IMR-90 (cell line): ENCODE measurements around the gene ST6GAL2. TPM values are rescaled to one million over a fixed set of nuclear protein-coding genes. Genes with fewer than 3 reads are reported as not detected.

Experiments used
- ATAC-seq: fragments of 200-7000 bp; cut with Tn5 transposase; 2 replicates; pipeline ENCODE4 v1.9.1; 2020; ENCODE audit warnings: low read depth, mild to moderate bottlenecking, moderate library complexity
- BruUV-seq: library from RNA; stranded (reverse); fragments of 400-500 nt; replicated peaks from 2 replicates; lab custom pipeline; 2021; lab: Mats Ljungman, UMichigan
- CTCF ChIA-PET: fragments of 300-600 bp; formaldehyde crosslinking; extraction: SDS; loops from one replicate; lab custom pipeline; 2021; ENCODE audit warnings: antibody characterized with exemption; lab: Yijun Ruan, JAX
- POLR2A ChIA-PET: fragments of 300-600 bp; sonication (Branson Sonifier 250); formaldehyde crosslinking; loops from one replicate; lab custom pipeline; 2022; ENCODE audit warnings: antibody characterized with exemption; ENCODE audit not compliant: unreplicated experiment; lab: Charles Lee
- DNase-seq: peaks from one replicate; pipeline ENCODE4 v3.0.0; 2013
- H2AFZ ChIP-seq: replicated peaks from 2 replicates; pipeline ENCODE3; 2013; ENCODE audit warnings: low read length, mild to moderate bottlenecking; ENCODE audit not compliant: poor library complexity
- H2AK5ac ChIP-seq: 2 replicates; pipeline ENCODE4 v1.6.1; 2013; ENCODE audit warnings: low read depth, low read length, inconsistent platforms
- H2AK9ac ChIP-seq: replicated peaks from 2 replicates; pipeline ENCODE3; 2013; ENCODE audit warnings: mild to moderate bottlenecking, low read depth, low read length, moderate library complexity; ENCODE audit not compliant: poor library complexity
- H2BK120ac ChIP-seq: 2 replicates; pipeline ENCODE4 v1.6.1; 2013; ENCODE audit warnings: low read depth, low read length, inconsistent platforms
- H2BK15ac ChIP-seq: 3 replicates; pipeline ENCODE4 v1.6.1; 2013; ENCODE audit warnings: low read depth, low read length, inconsistent platforms
- H2BK20ac ChIP-seq: 2 replicates; pipeline ENCODE4 v1.6.1; 2013; ENCODE audit warnings: low read depth, mild to moderate bottlenecking, inconsistent platforms, low read length, moderate library complexity
- H2BK5ac ChIP-seq: 2 replicates; pipeline ENCODE4 v1.6.1; 2013; ENCODE audit warnings: mild to moderate bottlenecking, low read depth, low read length, inconsistent platforms; ENCODE audit not compliant: poor library complexity, severe bottlenecking
- H3K14ac ChIP-seq: replicated peaks from 2 replicates; pipeline ENCODE4 v1.6.1; 2013; ENCODE audit warnings: low read depth, low read length, inconsistent platforms
- H3K18ac ChIP-seq: 2 replicates; pipeline ENCODE4 v1.6.1; 2013; ENCODE audit warnings: low read depth, low read length, control low read depth
- H3K23ac ChIP-seq: 2 replicates; pipeline ENCODE4 v1.6.1; 2013; ENCODE audit warnings: low read depth, low read length, inconsistent platforms
- H3K27ac ChIP-seq: 2 replicates; pipeline ENCODE4 v1.5.1; 2013; ENCODE audit warnings: mild to moderate bottlenecking, control low read depth, low read length; ENCODE audit not compliant: insufficient read depth
- H3K27me3 ChIP-seq: 2 replicates; pipeline ENCODE4 v1.6.1; 2013; ENCODE audit warnings: low read length; ENCODE audit not compliant: control insufficient read depth, insufficient read depth
- H3K36me3 ChIP-seq: 2 replicates; pipeline ENCODE4 v1.6.1; 2013; ENCODE audit warnings: low read length, mixed read lengths; ENCODE audit not compliant: control insufficient read depth, insufficient read depth
- H3K4ac ChIP-seq: 2 replicates; pipeline ENCODE4 v1.6.1; 2013; ENCODE audit warnings: low read depth, low read length, inconsistent platforms
- H3K4me1 ChIP-seq: 2 replicates; pipeline ENCODE4 v1.6.1; 2013; ENCODE audit warnings: low read length, mixed read lengths; ENCODE audit not compliant: control insufficient read depth, insufficient read depth
- H3K4me2 ChIP-seq: 2 replicates; pipeline ENCODE4 v1.6.1; 2013; ENCODE audit warnings: low read depth, mild to moderate bottlenecking, control low read depth, low read length, moderate library complexity
- H3K4me3 ChIP-seq: 2 replicates; pipeline ENCODE4 v1.5.1; 2013; ENCODE audit warnings: low read depth, mild to moderate bottlenecking, control low read depth, low read length, moderate library complexity; ENCODE audit not compliant: insufficient read depth
- H3K56ac ChIP-seq: 2 replicates; pipeline ENCODE4 v1.6.1; 2013; ENCODE audit warnings: low read length, inconsistent platforms; ENCODE audit not compliant: insufficient read depth; ENCODE audit errors: extremely low read depth
- H3K79me1 ChIP-seq, 2 experiments: 2 replicates each; pipeline ENCODE4 v1.6.1; 2013; ENCODE audit warnings: low read length in 2 of 2, inconsistent platforms in 1 of 2, low read depth in 1 of 2
- H3K9ac ChIP-seq: 2 replicates; pipeline ENCODE4 v1.6.1; 2013; ENCODE audit warnings: low read depth, low read length, control low read depth
- H3K9me1 ChIP-seq: 2 replicates; pipeline ENCODE4 v1.6.1; 2013; ENCODE audit warnings: low read length, inconsistent platforms; ENCODE audit not compliant: insufficient read depth
- H3K9me3 ChIP-seq: 2 replicates; pipeline ENCODE4 v1.6.1; 2013; ENCODE audit warnings: low read length; ENCODE audit not compliant: control insufficient read depth, insufficient read depth
- H4K20me1 ChIP-seq: 2 replicates; pipeline ENCODE4 v1.6.1; 2013; ENCODE audit warnings: low read length, inconsistent platforms; ENCODE audit not compliant: insufficient read depth
- H4K5ac ChIP-seq: 2 replicates; pipeline ENCODE4 v1.6.1; 2013; ENCODE audit warnings: mild to moderate bottlenecking, low read depth, low read length, control low read depth
- H4K8ac ChIP-seq, 2 experiments: 2 replicates each; pipeline ENCODE4 v1.6.1; 2013; ENCODE audit warnings: low read depth in 2 of 2, low read length in 2 of 2, control low read depth in 1 of 2, inconsistent platforms in 1 of 2
- H4K91ac ChIP-seq: 2 replicates; pipeline ENCODE4 v1.6.1; 2013; ENCODE audit warnings: low read depth, low read length, inconsistent platforms; ENCODE audit not compliant: insufficient read depth
- CEBPB ChIP-seq: IDR thresholded peaks from 2 replicates; pipeline ENCODE4 v1.6.1; 2012; ENCODE audit warnings: low read depth, low read length, improper control_type of control experiment
- MAFK ChIP-seq: IDR thresholded peaks from 2 replicates; pipeline ENCODE4 v1.6.1; 2012; ENCODE audit warnings: low read depth, low read length, improper control_type of control experiment
- MAZ ChIP-seq: IDR thresholded peaks from 2 replicates; pipeline ENCODE4 v1.6.1; 2012; ENCODE audit warnings: low read depth, mild to moderate bottlenecking, low read length, improper control_type of control experiment, moderate library complexity, borderline replicate concordance
- POLR2A ChIP-seq: IDR thresholded peaks from 2 replicates; pipeline ENCODE4 v1.6.1; 2012; ENCODE audit warnings: mild to moderate bottlenecking, low read depth, low read length
- RAD21 ChIP-seq: IDR thresholded peaks from 2 replicates; pipeline ENCODE4 v1.6.1; 2012; ENCODE audit warnings: low read length, improper control_type of control experiment
- SMC3 ChIP-seq: fragments of 150-350 bp; IDR thresholded peaks from 2 replicates; pipeline ENCODE4 v1.6.1; 2016; ENCODE audit warnings: low read depth, mild to moderate bottlenecking, antibody characterized with exemption, low read length, moderate library complexity
- WGBS, 2 experiments: methylation state at CpG; one replicate each; pipeline versions ENCODE4 v1.1.5 to v1.1.7; 2013; ENCODE audit warnings: missing lambda C conversion rate in 2 of 2; ENCODE audit not compliant: insufficient read length in 1 of 2; ENCODE audit errors: extremely low coverage in 2 of 2; 5-methylcytosine and 5-hydroxymethylcytosine counted together
- dilution Hi-C: fragments of 300-500 bp; cut with HindIII; formaldehyde crosslinking; loops from one replicate; pipeline ENCODE4 v1.14.3; 2018; ENCODE audit warnings: low sequenced_read_pairs; ENCODE audit not compliant: unreplicated experiment
- in situ Hi-C: fragments of 300-500 bp; cut with MboI; formaldehyde crosslinking; loops from 3 replicates; pipeline ENCODE4 v1.14.3; 2019; ENCODE audit warnings: low sequenced_read_pairs, inconsistent platforms, mixed read lengths
- intact Hi-C: fragments of 100-400 bp; cut with micrococcal nuclease; formaldehyde crosslinking; loops from 2 replicates; pipeline ENCODE4 v1.10.0; 2022
- polyA plus RNA-seq, 3 experiments: library from polyadenylated mRNA; depleted of rRNA; stranded (reverse); fragments of >200 nt; gene quantifications; 2 replicates each; pipeline ENCODE4 v1.2.3, GENCODE V29; 2012; ENCODE audit warnings: low replicate concordance in 1 of 3
- total RNA-seq: library from RNA; depleted of rRNA; stranded (reverse); fragments of >200 nt; gene quantifications from 2 replicates; pipeline ENCODE4 v1.2.3, GENCODE V29; 2012
- TF ChIP-seq, protein P1 (sequence below): conservative IDR thresholded peaks from 2 replicates; pipeline ENCODE4 v1.5.1; 2012; ENCODE audit warnings: mild to moderate bottlenecking, low read depth, low read length, improper control_type of control experiment

Gene ST6GAL2
- total and polyA plus RNA-seq, 2 of the 4 experiments (the other 2 are of a cell fraction): not detected

- Histone ChIP-seq H3K4me3 (no peak overlapping the region), H3K56ac (no peak overlapping the region), H3K27ac (no peak overlapping the region), H3K79me1 (no peaks in the 10 kb centered on the region), H3K9me1 (no peaks in the 10 kb centered on the region), H2AK5ac (no peak overlapping the region), H3K18ac (no peak overlapping the region), H4K5ac (no peak overlapping the region), H4K8ac (no peak overlapping the region), H3K4me1 (no peaks in the 10 kb centered on the region), H3K9ac (no peak overlapping the region), H2BK120ac (no peak overlapping the region), H2BK15ac (no peak overlapping the region), H4K20me1 (no peaks in the 10 kb centered on the region), H3K9me3 (peaks cover 14% of the 10 kb centered on the region), H3K14ac (no peak overlapping the region), H3K4ac (no peak overlapping the region), H2AFZ (no peak overlapping the region), H2AK9ac (no peak overlapping the region), H3K4me2 (no peak overlapping the region), H3K23ac (no peak overlapping the region), H3K27me3 (no peaks in the 10 kb centered on the region), H2BK5ac (no peak overlapping the region), H4K91ac (no peak overlapping the region), H2BK20ac (no peak overlapping the region), H3K36me3 (no peaks in the 10 kb centered on the region)
- no TSS peak for BruUV-seq
- DNase-seq (no peak), ATAC-seq (no peak)
- in situ Hi-C loops: no loop called here
- dilution Hi-C loops: no loop called here
- WGBS, 2 experiments: no CpG with 5 or more reads among the region's 1 CpG
- POLR2A ChIA-PET: no interaction called here
- intact Hi-C loops: no loop called here
- CTCF ChIA-PET: no interaction called here
- TF ChIP-seq POLR2A: no peak
- TF ChIP-seq, protein P1, sequence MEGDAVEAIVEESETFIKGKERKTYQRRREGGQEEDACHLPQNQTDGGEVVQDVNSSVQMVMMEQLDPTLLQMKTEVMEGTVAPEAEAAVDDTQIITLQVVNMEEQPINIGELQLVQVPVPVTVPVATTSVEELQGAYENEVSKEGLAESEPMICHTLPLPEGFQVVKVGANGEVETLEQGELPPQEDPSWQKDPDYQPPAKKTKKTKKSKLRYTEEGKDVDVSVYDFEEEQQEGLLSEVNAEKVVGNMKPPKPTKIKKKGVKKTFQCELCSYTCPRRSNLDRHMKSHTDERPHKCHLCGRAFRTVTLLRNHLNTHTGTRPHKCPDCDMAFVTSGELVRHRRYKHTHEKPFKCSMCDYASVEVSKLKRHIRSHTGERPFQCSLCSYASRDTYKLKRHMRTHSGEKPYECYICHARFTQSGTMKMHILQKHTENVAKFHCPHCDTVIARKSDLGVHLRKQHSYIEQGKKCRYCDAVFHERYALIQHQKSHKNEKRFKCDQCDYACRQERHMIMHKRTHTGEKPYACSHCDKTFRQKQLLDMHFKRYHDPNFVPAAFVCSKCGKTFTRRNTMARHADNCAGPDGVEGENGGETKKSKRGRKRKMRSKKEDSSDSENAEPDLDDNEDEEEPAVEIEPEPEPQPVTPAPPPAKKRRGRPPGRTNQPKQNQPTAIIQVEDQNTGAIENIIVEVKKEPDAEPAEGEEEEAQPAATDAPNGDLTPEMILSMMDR: no peak
- TF ChIP-seq SMC3: no peak
- TF ChIP-seq MAFK: no peak
- no peak for TF ChIP-seq CEBPB
- no peak for TF ChIP-seq RAD21
- TF ChIP-seq MAZ: no peak
These were observed 81.8 kb downstream of the ST6GAL2 start for GRCh38 chr2:106804161-106804560.
